SIG-M5 (cell line): ENCODE results near the gene MEF2C.
"Not testable (repeated sequence)": the region's sequence is repeated elsewhere in the genome, so short reads cannot be mapped to it uniquely, and the experiment has no call there.

Source experiments
- DNase-seq: peaks from one replicate; lab custom pipeline; 2025; lab: John Stamatoyannopoulos, UW

MEF2C gene

DNA sequence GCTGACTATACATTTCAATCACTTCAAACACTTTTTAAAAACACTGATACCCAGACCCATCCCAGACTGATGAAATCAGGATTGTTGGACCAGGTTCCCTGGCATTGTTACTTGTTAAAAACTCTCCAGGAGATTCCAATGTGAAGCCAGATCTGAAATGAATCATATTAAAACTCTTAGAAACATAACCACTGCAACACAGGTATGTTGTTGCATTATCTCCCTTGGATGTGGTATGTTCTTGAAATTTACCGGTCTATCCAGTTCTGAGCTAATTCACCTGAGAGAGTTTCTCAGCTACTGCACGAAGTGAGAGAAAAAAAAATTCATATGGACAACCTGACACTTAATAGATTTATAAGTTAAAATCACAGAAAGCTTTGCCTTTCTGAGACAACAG is 21.8 kb downstream of the MEF2C start:
- DNase-seq: no peak

DNA sequence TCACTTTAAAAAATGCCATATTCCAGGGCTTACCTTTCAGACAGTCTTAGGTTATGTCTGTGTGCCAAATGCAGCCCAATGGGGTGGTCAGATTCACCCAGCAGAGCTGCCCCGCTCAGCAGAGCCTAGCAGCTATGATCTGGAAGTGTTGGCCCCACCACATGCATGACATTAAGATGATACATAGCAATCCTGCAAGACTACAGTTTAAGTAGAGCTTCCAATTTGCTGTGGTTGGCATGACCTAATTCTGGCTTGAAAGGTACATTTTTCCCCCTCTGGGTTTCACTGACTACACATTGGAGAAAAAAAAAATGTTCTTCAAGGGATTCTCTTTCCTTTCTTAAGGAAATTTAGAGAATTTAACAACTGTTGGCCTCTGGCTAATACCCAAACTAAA is 22.5 kb downstream of the MEF2C start:
- DNase-seq: no peak

GRCh38 chr5:88858392-88858791 is 24.6 kb downstream of the MEF2C start:
- DNase-seq: no peak

- not testable (repeated sequence) for DNase-seq
Measured at GRCh38 chr5:88856381-88856780, 26.6 kb downstream of the MEF2C start.

DNA sequence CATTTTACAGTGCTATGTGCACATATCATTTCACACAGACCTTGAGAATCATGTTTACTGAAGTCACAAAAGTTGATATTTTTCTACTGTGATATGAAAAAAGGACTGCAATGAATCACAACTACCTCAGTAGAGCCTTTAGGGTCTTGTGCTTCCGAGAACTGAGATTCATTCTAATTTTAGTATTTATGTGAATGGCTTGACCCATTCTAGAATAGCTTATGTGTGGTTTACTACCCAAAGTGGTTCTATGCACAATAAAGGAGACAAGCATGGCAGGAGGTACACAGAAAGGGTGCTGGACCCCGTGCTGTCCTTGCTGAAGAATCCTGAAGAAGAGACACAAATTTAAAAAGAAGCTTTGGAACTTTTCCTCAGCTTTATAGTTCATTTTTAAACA is 28.2 kb downstream of the MEF2C start:
- no peak for DNase-seq

- no peak for DNase-seq
Measured at GRCh38 chr5:88847420-88847819, 35.6 kb downstream of the MEF2C start.

DNA sequence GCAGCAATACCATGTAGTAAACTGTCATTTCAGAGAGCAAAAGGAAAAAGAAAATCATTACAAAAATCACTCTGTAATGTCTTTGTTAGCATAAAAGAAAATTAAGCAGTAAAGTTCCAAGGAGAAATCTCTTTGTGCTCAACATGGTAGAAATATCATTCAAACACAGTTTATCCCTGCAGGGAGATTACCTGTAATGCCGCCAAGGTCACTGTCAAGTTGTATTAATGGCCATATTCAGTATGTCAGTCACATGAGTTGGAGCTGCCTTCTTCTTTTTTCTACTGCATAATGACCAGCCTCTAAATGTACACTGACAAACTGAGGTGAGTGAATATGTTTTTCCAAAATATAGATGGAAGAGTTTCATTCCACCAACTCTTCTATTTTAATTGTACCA is 36.5 kb downstream of the MEF2C start:
- no peak for DNase-seq

GRCh38 chr5:88845081-88845697 is 37.8 kb downstream of the MEF2C start:
- no peak for DNase-seq

DNA sequence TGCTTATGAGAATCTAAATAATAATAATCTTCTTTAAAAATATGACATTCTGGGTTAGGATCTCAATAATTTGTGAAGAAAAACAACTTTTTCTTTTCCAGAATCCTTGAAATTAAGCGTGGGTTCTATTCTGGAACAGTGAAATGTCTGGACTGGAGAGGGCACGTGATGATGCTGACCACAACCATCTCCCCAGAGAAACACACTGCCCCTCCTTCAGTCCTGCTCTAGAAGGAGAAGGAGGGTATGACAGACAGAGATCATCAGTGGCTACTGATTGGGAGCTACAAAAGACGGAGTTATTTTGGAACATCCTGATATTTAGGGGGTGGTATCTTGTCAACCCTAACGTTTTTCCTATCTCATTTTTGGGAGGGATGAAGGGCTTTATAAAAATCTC is 40.2 kb downstream of the MEF2C start:
- no peak for DNase-seq

- no peak for DNase-seq
Measured at GRCh38 chr5:88841212-88841611, 41.8 kb downstream of the MEF2C start.

DNA sequence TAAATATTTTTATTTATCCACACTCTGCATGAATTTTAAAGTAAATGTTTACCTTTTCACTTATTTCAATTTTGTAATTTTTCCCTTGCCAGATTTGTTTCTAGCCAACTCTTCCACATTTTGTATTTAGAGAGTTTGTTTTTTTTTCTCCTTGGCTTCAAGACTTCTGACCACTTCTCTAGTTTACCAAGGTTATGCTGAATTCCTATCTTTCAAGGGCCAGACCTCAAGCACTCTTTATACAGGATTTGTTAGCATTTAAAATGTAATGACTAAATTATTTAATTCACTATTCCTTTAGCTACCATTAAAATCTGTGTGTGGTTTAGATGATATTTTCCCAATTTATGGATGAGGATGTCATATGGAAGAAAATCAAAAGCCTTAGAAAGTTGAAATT is 42.5 kb downstream of the MEF2C start:
- no peak for DNase-seq

DNA sequence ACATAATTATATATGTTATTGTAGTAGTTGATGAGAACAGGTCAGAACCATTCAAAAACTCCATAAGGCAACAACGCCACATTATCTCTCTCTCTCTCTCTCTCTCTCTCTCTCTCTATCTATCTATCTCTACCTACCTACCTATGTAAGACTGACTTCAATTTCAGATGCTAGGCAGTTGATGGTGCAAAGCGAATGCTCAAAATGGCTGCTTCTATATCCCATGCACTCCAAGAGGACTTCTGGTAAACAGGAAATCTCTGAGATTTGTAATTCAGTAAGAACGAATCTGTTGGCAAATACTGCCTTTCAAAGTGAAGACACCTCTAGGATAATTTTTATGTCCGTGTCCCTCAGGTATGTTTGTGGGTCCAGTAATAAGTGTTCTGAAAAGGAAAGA is 43.7 kb downstream of the MEF2C start:
- DNase-seq: no peak

- DNase-seq: no peak
Measured at GRCh38 chr5:88838500-88838899, 44.5 kb downstream of the MEF2C start.

DNA sequence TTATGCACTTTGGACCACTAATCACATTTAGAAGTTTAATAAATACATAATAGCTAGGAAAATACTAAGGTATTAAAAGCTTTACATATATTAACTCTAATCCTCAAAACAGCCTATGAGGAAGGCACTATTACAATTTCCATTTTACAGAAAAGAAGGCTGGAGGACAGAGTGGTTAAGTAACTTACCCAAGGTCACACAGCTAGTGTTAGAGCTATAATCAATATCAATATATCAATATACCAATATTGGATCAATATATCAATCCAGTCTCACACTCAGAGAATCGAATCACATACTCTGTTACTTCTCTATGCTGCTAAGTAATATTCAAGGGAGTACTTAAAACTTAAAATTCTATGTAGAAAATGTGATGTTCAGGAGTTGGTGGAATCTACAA is 45.2 kb downstream of the MEF2C start:
- no peak for DNase-seq

GRCh38 chr5:88837222-88837621 is 45.8 kb downstream of the MEF2C start:
- no peak for DNase-seq

GRCh38 chr5:88836195-88836838 is 46.7 kb downstream of the MEF2C start:
- DNase-seq: no peak

DNA sequence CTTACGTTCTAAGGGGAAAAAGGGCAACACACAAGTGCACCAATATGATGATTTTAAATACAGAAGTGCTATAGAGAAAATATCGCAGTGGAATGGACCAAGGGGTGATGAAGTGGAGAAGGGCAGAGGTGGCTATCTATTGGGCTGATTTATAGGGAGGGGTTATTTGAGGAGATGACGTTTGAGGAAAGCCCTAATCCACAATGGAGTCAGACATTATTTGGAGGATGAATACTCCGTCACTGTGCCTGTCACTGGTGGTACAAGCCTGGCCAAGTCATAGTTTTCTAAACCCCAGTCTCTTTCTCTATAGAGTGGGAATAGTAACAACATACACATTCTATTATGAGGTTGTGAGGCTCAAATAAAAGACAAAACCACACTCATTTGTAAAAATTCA is 48.5 kb downstream of the MEF2C start:
- no peak for DNase-seq

DNA sequence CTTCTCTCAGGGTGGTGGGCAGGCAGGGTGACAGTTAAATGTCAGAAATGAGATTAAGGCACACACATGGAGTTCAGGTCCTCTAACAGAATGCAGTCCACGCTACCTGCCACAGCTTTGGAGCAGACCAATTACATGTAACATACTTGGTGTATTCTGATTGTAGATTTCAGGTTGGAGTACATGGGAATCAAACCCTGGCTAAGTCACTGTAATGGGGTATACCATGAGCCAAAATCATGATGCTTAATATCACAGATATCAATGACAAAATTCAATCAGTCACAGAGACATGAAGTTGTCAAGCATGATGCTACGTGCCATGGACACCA is 48.9 kb downstream of the MEF2C start:
- DNase-seq: no peak

GRCh38 chr5:88833371-88834130 is 49.4 kb downstream of the MEF2C start:
- DNase-seq: no peak

DNA sequence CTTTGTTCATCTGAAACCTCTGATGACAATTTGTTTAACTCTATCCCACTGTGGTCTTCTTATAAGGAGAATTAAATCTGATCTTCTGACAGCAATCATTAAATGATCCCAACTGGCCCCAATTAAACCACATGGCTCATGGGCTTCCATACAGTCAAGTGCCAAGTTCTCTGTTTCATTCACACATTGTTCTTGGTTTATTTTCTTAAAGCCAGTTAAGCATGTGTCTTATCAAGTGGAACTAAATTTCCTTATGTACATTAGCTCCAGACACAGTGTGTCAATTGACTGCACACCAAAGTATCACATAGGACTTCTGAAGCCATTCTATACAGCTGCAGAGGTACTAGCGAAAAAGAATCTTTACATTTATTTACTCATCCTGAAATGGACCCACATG is 51.2 kb downstream of the MEF2C start:
- no peak for DNase-seq

- DNase-seq: no peak
Measured at GRCh38 chr5:88830567-88830966, 52.4 kb downstream of the MEF2C start.

- no peak for DNase-seq
Measured at GRCh38 chr5:88829775-88830174, 53.2 kb downstream of the MEF2C start.

DNA sequence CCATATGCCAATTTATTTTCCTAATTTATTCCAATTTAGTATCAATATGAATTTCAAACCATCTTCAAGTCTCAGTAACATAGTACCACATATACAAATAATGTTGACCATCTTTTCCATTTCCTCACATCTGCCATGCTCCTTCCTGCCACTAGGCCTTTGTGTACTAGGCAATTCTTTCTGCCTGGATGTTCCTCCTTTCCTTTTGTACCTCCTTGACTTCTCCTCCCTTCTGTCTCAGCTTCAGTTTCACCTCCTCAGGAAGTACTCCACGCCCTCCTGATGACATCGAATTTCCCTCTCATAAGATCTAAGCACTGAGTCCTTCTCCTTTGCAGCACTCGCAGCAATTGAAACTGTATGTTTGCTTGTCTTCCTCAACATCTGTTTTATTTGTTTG is 53.9 kb downstream of the MEF2C start:
- no peak for DNase-seq

GRCh38 chr5:88827997-88828396 is 55.0 kb downstream of the MEF2C start:
- DNase-seq: no peak
